ENCODE data around the gene OR4C6. TPM values are rescaled to one million over a fixed set of nuclear protein-coding genes. Genes with fewer than 3 reads are reported as not detected.

OR4C6 gene
- total and polyA plus RNA-seq, 12 donors, result not detected

GRCh38 chr11:55714982-55715888 lies 53.2 kb downstream of the OR4C6 start:
- H3K4me3 ChIP-seq, result no peak overlapping the region
- no peaks in the 10 kb centered on the region for H3K9me3 ChIP-seq (replicated peaks in 1 of 3)
- H3K27me3 ChIP-seq, result no peaks in the 10 kb centered on the region
- DNase-seq, result no peak
- H3K27ac ChIP-seq, result no peak overlapping the region
- H3K36me3 ChIP-seq (replicated peaks in 1 of 2), result no peaks in the 10 kb centered on the region
- 26 to 30% (median 28%) methylated on average over 10 of the region's 10 CpGs for WGBS, 4 donors
- intact Hi-C loops (cut with DNase I), result no loop called here
- TF ChIP-seq POLR2A (IDR thresholded peaks at IDR 0.05), result no peak
- TF ChIP-seq, protein P1, sequence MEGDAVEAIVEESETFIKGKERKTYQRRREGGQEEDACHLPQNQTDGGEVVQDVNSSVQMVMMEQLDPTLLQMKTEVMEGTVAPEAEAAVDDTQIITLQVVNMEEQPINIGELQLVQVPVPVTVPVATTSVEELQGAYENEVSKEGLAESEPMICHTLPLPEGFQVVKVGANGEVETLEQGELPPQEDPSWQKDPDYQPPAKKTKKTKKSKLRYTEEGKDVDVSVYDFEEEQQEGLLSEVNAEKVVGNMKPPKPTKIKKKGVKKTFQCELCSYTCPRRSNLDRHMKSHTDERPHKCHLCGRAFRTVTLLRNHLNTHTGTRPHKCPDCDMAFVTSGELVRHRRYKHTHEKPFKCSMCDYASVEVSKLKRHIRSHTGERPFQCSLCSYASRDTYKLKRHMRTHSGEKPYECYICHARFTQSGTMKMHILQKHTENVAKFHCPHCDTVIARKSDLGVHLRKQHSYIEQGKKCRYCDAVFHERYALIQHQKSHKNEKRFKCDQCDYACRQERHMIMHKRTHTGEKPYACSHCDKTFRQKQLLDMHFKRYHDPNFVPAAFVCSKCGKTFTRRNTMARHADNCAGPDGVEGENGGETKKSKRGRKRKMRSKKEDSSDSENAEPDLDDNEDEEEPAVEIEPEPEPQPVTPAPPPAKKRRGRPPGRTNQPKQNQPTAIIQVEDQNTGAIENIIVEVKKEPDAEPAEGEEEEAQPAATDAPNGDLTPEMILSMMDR (IDR thresholded peaks at IDR 0.05), result no peak
- H3K4me1 ChIP-seq (replicated peaks in 1 of 2), result no peaks in the 10 kb centered on the region

Other genes starting within 250 kb of the OR4C6 start
- gene OR4C15, start 107.7 kb upstream of the OR4C6 start, total RNA-seq, result not detected
- not detected for gene OR4C15, start 107.7 kb upstream of the OR4C6 start, polyA plus RNA-seq
- gene OR4C16, start 90.1 kb upstream of the OR4C6 start, total RNA-seq, result not detected
- not detected for gene OR4C16, start 90.1 kb upstream of the OR4C6 start, polyA plus RNA-seq
- not detected for gene OR4C11, start 54.6 kb upstream of the OR4C6 start, total RNA-seq
- gene OR4C11, start 54.6 kb upstream of the OR4C6 start, polyA plus RNA-seq, result not detected
- not detected for gene OR4P4, start 27.1 kb upstream of the OR4C6 start, total RNA-seq
- gene OR4P4, start 27.1 kb upstream of the OR4C6 start, polyA plus RNA-seq, result not detected
- not detected for gene OR4S2, start 13.9 kb upstream of the OR4C6 start, total RNA-seq
- gene OR4S2, start 13.9 kb upstream of the OR4C6 start, polyA plus RNA-seq, result not detected
- not detected for gene OR5D13, start 111.2 kb downstream of the OR4C6 start, total RNA-seq
- not detected for gene OR5D13, start 111.2 kb downstream of the OR4C6 start, polyA plus RNA-seq
- gene OR5D14, start 133.4 kb downstream of the OR4C6 start, total RNA-seq, result not detected
- not detected for gene OR5D14, start 133.4 kb downstream of the OR4C6 start, polyA plus RNA-seq
- gene OR5L1, start 149.2 kb downstream of the OR4C6 start, total RNA-seq, result not detected
- not detected for gene OR5L1, start 149.2 kb downstream of the OR4C6 start, polyA plus RNA-seq
- gene OR5D18, start 157.4 kb downstream of the OR4C6 start, total RNA-seq, result not detected
- gene OR5D18, start 157.4 kb downstream of the OR4C6 start, polyA plus RNA-seq, result not detected
- gene OR5L2, start 165.0 kb downstream of the OR4C6 start, total RNA-seq, result not detected
- not detected for gene OR5L2, start 165.0 kb downstream of the OR4C6 start, polyA plus RNA-seq
- not detected for gene OR5D16, start 176.6 kb downstream of the OR4C6 start, total RNA-seq
- gene OR5D16, start 176.6 kb downstream of the OR4C6 start, polyA plus RNA-seq, result not detected
- not detected for gene TRIM51, start 221.1 kb downstream of the OR4C6 start, total RNA-seq
- not detected for gene TRIM51, start 221.1 kb downstream of the OR4C6 start, polyA plus RNA-seq

Measured in adrenal gland (tissue), 12 donors.